ENCODE data around the gene SAMHD1.

DNA sequence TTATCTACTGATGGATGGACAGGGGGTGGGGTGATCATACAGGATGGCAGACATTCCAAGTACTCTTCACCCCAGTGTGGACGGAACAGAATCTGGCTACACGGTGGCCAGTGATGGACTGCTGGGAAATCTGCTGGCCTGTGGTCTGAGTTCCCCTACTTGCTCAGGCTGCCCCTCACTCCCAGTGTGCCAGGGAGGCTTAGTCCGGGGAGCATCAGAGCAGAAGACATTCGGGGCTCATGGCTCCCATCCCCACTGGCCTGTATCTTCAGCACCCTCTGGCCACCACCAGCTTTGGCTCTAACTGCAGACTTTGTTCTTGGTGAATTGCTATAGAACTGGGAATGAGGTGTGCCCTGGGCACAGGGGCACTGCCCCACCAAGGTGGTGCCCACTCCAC is 60.3 kb downstream of the SAMHD1 start:
- TF ChIP-seq, protein P1, sequence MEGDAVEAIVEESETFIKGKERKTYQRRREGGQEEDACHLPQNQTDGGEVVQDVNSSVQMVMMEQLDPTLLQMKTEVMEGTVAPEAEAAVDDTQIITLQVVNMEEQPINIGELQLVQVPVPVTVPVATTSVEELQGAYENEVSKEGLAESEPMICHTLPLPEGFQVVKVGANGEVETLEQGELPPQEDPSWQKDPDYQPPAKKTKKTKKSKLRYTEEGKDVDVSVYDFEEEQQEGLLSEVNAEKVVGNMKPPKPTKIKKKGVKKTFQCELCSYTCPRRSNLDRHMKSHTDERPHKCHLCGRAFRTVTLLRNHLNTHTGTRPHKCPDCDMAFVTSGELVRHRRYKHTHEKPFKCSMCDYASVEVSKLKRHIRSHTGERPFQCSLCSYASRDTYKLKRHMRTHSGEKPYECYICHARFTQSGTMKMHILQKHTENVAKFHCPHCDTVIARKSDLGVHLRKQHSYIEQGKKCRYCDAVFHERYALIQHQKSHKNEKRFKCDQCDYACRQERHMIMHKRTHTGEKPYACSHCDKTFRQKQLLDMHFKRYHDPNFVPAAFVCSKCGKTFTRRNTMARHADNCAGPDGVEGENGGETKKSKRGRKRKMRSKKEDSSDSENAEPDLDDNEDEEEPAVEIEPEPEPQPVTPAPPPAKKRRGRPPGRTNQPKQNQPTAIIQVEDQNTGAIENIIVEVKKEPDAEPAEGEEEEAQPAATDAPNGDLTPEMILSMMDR (IDR thresholded peaks at IDR 0.05) = no peak
- no peak for TF ChIP-seq POLR2A (IDR thresholded peaks at IDR 0.05)

Measured in uterus (tissue), 2 donors.